Measurements from ENCODE around the gene STH.

Gene STH

GRCh38 chr17:45967378-45967777, 31.7 kb upstream of the STH start:
- DNase-seq (ENCODE audit: low read depth, low spot score), result no peak

DNA sequence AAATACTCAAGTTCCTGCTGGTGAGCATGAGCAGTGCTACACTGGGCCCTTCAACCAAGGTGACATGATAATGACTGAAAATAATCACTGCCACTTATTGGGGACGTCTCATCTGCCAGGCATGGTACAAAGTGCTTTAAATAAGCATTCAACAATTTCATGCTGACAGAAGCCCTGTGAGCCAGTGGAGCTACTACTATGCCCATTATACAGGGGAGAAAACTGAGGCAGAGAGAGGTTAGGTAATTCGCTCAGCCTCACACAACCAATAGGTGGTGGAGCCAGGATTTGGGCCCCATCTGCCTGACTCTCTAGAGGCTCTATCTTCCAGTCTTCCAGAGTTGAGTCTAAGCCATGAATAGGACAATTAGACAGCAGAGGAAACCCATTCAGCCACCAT, 30.3 kb upstream of the STH start:
- no peak for DNase-seq (ENCODE audit: low read depth, low spot score)

DNA sequence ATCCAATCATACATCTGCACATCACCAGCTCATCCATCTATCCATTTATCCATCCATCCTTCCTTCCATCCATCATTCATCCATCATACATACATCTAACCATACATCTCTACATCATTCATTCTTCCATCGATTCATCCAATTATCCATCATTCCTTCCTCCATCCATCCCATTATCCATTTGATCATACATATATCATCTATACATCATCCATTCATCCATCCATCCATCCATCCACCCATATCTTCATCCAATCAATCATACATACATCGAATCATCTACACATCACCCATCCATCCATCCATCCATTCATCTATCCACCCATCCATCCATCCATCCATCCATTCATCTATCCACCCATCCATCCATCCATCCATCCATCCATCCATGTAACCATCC, 29.3 kb upstream of the STH start:
- DNase-seq (ENCODE audit: low read depth, low spot score), result no peak

- DNase-seq (ENCODE audit: low read depth, low spot score), result no peak
These were observed 28.4 kb upstream of the STH start for GRCh38 chr17:45970659-45971058.

DNA sequence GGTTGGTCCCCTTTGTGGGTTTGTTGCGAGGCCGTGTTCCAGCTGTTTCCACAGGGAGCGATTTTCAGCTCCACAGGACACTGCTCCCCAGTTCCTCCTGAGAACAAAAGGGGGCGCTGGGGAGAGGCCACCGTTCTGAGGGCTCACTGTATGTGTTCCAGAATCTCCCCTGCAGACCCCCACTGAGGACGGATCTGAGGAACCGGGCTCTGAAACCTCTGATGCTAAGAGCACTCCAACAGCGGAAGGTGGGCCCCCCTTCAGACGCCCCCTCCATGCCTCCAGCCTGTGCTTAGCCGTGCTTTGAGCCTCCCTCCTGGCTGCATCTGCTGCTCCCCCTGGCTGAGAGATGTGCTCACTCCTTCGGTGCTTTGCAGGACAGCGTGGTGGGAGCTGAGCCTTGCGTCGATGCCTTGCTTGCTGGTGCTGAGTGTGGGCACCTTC, 27.3 kb upstream of the STH start:
- DNase-seq (ENCODE audit: low read depth, low spot score), result no peak

GRCh38 chr17:45972531-45972930, 26.5 kb upstream of the STH start:
- no peak for DNase-seq (ENCODE audit: low read depth, low spot score)

GRCh38 chr17:45973099-45973780, 25.8 kb upstream of the STH start:
- DNase-seq (ENCODE audit: low read depth, low spot score), result no peak

GRCh38 chr17:45973946-45974859, 24.8 kb upstream of the STH start:
- no peak for DNase-seq (ENCODE audit: low read depth, low spot score)

DNA sequence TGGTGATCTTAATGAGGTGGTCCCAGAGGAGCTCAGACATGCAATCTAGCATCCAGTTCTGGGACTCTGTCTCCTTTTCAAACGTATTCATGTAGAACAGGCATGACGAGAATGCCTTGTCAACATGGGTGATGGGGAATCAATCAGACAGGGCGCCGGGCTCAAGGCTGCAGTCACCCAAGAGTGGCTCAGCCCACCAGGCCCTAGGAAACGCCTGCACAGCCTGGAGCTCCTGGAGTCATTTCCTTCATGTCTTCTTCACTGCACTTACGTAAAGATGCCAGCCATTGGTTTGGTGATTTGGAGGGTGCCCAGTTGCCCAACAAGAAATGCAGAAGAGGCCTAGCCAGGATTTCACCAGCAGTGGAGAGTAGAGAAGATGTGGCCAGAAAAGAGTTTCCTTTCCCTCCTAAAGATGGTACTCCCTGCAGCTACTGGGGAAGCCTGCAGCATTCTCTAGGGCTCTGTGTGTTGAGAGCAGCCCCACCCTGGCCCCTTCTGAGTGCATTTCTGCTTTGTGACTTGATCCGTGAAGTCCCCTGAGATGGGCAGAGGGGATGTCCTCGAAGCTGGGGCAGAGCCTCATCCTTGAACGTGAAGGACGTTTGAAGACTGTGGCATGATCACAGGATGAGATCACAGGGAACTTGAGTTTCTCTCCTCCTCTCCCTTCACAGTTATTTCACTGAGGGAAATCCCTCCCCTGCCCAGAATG, 24.0 kb upstream of the STH start:
- DNase-seq (ENCODE audit: low read depth, low spot score), result no peak

DNA sequence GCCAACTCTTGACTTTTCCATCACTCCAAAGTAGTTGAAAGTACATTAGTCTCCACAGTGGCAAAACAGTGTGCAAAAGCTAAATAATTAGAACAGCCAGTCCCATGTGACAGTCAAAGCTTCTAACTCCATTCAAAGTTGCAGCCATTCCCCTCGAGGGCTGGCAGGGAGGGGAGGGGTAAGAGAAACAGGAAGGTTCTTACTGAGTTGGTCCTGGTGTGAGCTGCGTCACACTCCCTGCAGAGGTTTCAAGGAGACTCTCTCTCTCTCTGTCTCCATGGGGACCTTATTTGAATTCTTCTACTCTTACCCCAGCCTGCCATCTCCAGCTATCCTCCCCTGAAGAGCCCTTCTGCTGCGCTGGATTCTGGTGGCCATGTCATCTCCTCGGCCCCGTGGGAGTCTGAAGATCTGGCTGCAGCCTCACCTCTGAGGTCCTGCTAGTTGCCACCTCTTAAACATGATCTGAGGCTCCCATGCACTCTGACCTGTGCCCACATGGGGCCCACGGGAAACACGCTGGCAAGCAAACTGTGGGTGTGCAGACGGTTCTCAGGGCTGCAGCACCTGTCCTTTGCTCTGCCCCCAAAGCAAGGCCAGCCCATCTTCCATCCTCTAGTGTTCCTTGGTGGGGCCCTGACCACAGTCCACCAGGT, 23.3 kb upstream of the STH start:
- no peak for DNase-seq (ENCODE audit: low read depth, low spot score)

DNA sequence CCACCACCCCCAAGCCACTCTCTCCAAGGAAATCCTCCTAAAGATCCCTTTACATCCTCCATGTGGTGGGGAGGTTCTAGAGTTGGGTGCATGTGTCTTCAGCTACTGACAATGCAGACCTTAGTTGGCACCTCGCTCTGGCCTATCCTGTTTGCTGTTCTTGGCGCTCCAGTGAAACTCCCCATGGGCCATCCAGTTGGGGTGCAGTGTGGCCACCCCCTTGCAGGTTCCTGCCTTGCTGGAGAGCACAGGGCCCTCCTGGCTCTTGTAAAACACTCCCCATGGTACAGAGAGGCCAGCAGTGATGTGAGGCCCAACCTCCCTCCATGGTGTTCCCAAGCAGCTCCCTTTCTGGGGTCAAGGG, 22.7 kb upstream of the STH start:
- DNase-seq (ENCODE audit: low read depth, low spot score), result no peak

DNA sequence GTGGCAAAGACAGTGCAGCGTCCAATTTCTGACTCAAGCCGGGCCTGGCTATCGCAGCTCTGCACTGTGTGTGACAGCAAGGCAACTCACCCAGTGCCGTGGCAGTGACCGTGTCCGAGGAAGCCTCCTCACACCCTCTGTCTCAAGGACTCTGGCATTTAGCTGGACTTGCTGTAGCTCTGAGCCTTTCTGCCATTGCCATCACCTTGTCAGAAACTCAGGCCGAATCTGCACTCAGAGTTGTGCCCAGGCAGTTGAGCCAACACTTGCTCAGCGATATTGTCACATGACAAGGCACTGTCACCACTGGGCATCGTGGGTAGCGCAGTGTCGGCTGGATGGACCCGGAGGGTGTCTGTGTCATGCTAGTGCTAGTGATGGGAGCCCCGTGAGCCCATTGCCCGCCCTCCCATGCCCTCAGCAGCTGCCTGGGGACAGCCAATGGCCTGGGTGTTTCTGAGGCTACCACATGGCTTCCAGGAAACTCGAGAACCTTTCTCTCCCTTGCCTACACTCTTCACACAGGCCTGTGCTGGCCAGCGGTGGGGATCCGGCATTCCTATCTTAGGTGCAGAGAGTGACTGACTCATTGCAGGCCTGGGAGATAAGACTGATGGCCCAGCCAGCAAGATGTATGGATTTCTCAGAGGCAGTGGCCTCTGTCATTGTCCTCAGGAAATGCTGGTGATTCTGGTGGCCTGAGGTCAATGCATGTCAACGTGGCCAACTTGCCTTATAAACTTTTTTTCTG, 22.1 kb upstream of the STH start:
- DNase-seq (ENCODE audit: low read depth, low spot score), result no peak

DNA sequence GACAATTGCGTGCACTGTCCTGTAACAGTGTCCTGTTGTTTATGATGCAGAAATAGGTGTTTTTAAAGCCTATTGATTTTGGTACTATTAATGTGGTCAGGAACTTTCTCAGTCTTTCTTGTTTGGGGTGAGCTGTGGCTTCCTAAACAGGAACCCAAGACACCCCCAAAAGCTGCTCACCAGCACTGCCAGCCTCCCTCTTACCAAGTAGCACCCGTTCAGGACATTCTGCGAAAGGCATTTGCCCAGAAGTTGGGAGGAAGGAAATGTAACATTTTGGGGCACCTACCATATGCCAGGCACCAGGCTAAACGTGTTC, 21.6 kb upstream of the STH start:
- DNase-seq (ENCODE audit: low read depth, low spot score), result no peak

GRCh38 chr17:45977976-45978626, 20.9 kb upstream of the STH start:
- DNase-seq (ENCODE audit: low read depth, low spot score), result no peak

DNA sequence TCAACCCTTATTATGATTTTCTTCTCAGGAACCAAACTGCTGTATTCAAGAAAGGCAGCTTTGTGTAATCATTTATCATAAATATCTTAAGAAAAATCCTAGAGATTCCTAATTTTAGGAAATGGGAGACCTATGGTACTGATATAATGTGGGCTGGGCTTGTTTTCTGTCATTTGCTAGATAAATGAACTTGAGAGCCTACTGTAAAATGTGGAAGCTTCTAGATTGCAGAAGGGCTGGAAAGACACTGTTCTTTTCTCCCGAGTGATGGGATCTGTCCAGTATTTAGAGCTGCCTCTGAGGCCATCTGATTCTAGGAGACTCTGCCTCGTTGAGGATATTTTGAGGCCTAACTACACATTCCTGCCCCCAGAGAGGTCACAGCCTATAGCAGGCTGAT, 19.9 kb upstream of the STH start:
- no peak for DNase-seq (ENCODE audit: low read depth, low spot score)

GRCh38 chr17:45980855-45981254, 18.2 kb upstream of the STH start:
- no peak for DNase-seq (ENCODE audit: low read depth, low spot score)

DNA sequence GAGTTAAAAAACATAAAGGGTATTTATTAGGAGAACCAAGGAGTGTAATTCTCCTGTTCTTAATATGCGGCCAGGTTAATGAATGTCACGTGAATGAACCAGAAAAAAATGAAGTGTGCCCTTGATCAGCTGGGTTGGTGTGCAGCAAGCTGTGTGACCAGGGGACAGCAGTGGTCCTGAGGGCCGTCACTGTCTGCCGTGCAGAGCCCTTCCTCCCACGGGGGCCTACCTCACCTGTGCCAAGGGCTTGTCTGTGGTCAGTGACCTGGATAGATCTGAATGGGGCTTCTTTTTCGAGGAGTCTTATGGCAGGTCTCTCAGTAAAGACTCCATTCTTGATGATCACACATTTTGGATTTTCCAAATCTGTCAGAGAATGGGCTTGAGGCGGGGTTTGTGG, 17.7 kb upstream of the STH start:
- DNase-seq (ENCODE audit: low read depth, low spot score), result no peak

DNA sequence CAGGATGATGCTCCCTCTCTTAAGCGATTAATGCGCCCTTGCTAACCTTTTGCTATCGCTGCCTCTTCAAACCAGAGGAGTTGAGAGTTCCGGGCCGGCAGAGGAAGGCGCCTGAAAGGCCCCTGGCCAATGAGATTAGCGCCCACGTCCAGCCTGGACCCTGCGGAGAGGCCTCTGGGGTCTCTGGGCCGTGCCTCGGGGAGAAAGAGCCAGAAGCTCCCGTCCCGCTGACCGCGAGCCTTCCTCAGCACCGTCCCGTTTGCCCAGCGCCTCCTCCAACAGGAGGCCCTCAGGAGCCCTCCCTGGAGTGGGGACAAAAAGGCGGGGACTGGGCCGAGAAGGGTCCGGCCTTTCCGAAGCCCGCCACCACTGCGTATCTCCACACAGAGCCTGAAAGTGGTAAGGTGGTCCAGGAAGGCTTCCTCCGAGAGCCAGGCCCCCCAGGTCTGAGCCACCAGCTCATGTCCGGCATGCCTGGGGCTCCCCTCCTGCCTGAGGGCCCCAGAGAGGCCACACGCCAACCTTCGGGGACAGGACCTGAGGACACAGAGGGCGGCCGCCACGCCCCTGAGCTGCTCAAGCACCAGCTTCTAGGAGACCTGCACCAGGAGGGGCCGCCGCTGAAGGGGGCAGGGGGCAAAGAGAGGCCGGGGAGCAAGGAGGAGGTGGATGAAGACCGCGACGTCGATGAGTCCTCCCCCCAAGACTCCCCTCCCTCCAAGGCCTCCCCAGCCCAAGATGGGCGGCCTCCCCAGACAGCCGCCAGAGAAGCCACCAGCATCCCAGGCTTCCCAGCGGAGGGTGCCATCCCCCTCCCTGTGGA, 16.0 kb upstream of the STH start:
- DNase-seq (ENCODE audit: low read depth, low spot score), result no peak

DNA sequence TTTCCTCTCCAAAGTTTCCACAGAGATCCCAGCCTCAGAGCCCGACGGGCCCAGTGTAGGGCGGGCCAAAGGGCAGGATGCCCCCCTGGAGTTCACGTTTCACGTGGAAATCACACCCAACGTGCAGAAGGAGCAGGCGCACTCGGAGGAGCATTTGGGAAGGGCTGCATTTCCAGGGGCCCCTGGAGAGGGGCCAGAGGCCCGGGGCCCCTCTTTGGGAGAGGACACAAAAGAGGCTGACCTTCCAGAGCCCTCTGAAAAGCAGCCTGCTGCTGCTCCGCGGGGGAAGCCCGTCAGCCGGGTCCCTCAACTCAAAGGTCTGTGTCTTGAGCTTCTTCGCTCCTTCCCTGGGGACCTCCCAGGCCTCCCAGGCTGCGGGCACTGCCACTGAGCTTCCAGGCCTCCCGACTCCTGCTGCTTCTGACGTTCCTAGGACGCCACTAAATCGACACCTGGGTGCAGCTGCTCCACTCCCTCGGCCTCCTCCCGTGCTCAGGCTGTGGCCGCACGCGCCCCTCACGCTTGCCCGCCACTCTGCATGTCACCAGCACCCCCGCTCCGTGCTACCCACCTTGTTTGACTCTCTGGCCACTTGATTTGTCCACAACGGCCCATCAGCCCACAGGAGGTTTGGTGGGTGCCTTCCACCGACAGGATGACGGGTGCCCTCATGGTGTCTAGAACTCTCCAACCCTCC, 15.3 kb upstream of the STH start:
- DNase-seq (ENCODE audit: low read depth, low spot score), result no peak
